Measurements from ENCODE around the gene TRDMT1.
A peak's percentile ranks its signal among the peaks of the same experiment; 100 is the strongest.

TRDMT1 gene

GRCh38 chr10:17227367-17228090 lies 26.1 kb upstream of the TRDMT1 start:
- peaks cover 25% of the 10 kb centered on the region for H3K36me3 ChIP-seq (replicated peaks)
- H3K9me3 ChIP-seq = 0 out of 2 replicates have a peak, but pooled peaks cover 2% of the 10 kb centered on the region
- peak overlapping the region; percentile 81 for H3K4me3 ChIP-seq
- peaks cover 27% of the 10 kb centered on the region for H3K4me1 ChIP-seq
- peak; percentile 42 to 73 for DNase-seq (ENCODE audit: low spot score in 2 of 2)
- H3K27me3 ChIP-seq (ENCODE audit: low read depth) = no peaks in the 10 kb centered on the region
- in situ Hi-C loops (cut with MboI; ENCODE audit: low sequenced_read_pairs) = no loop called here

- Histone ChIP-seq H3K36me3 (replicated peaks) (peaks cover 18% of the 10 kb centered on the region), H3K4me3 (no peak overlapping the region; the same call in 1 of the 2 replicates), H3K27me3 (ENCODE audit: low read depth) (no peaks in the 10 kb centered on the region), H3K4me1 (peaks cover 21% of the 10 kb centered on the region), H3K9me3 (0 out of 2 replicates have a peak, but pooled peaks cover 2% of the 10 kb centered on the region)
- DNase-seq (ENCODE audit: low spot score in 2 of 2) = peak in 1 of 2 experiments; percentile 24
- in situ Hi-C loops (cut with MboI; ENCODE audit: low sequenced_read_pairs) = no loop called here
These were observed 25.4 kb upstream of the TRDMT1 start for GRCh38 chr10:17226891-17227303.

DNA sequence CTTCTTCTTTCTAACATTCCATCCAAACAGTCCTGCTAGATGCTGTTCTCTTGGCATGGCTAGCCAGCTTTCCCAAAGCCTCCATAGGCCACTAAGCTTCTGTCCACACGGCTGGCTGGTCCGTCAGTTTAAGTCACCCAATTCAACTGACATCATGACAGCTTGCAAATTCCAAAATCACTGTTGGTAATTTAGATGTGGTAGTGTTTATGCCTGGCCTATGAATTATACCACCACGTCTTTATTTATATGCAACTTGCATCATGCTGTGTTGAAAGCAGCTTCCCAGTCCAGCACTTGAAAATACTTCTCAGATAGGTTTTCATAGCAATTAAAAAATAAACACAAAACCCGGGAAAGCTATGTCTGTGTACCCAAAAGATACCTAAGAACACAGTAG lies 24.3 kb upstream of the TRDMT1 start:
- peaks cover 10% of the 10 kb centered on the region for H3K4me1 ChIP-seq
- H3K4me3 ChIP-seq = no peak overlapping the region
- DNase-seq (ENCODE audit: low spot score in 2 of 2) = no peak
- H3K9me3 ChIP-seq = no peaks in the 10 kb centered on the region
- H3K27me3 ChIP-seq (ENCODE audit: low read depth) = no peaks in the 10 kb centered on the region
- peaks cover 8% of the 10 kb centered on the region for H3K36me3 ChIP-seq (replicated peaks)
- in situ Hi-C loops (cut with MboI; ENCODE audit: low sequenced_read_pairs) = no loop called here

GRCh38 chr10:17222329-17222728 lies 20.9 kb upstream of the TRDMT1 start:
- in situ Hi-C loops (cut with MboI; ENCODE audit: low sequenced_read_pairs) = no loop called here
- H3K36me3 ChIP-seq (replicated peaks) = no peaks in the 10 kb centered on the region
- H3K9me3 ChIP-seq = no peaks in the 10 kb centered on the region
- no peak overlapping the region for H3K4me3 ChIP-seq
- H3K4me1 ChIP-seq = peaks cover 16% of the 10 kb centered on the region
- H3K27me3 ChIP-seq (ENCODE audit: low read depth) = no peaks in the 10 kb centered on the region
- no peak for DNase-seq (ENCODE audit: low spot score in 2 of 2)

DNA sequence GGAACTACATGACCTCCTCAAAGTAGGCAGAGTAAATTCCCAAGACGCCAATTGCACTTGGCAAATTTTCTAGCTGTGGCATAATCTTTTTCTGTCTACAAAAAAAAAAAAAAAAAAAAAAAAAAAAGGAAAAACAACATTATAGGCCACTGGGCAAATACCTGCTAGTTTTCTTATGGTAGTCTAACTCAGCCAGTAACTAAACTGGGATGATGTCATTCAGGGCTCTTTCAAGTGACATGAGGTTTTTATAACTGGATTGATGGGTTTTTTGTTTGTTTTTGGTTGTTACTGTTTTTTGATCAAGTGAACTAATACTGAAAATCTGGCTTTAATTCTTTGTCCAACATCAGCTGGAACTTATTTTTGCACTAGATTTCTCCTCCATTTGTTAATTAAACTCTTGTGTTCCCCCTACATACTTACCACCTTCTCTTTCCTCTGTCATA lies 19.2 kb upstream of the TRDMT1 start:
- H3K27me3 ChIP-seq (ENCODE audit: low read depth) = no peaks in the 10 kb centered on the region
- DNase-seq (ENCODE audit: low spot score in 2 of 2) = no peak
- no peaks in the 10 kb centered on the region for H3K9me3 ChIP-seq
- in situ Hi-C loops (cut with MboI; ENCODE audit: low sequenced_read_pairs) = no loop called here
- H3K36me3 ChIP-seq (replicated peaks) = no peaks in the 10 kb centered on the region
- H3K4me3 ChIP-seq = no peak overlapping the region
- H3K4me1 ChIP-seq = peaks cover 12% of the 10 kb centered on the region

DNA sequence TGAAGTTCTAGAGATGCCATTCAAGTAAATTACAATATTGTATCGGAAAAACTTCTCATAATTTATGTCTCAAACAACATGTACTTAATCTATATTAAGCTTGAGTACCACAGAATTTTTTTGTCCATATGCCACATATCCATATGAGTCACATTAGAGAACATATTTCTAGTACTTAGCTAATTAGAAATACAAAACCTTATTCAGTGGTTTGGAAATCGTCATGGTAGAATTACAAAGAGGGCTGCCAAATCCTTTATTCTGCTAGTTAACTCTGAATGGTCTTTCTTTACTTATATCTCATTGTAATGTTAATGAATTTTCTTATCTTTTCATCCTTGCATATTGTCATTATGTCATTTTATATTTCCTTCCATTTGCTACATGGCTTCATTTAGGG lies 17.6 kb upstream of the TRDMT1 start:
- Histone ChIP-seq H3K27me3 (ENCODE audit: low read depth) (no peaks in the 10 kb centered on the region), H3K9me3 (no peaks in the 10 kb centered on the region), H3K4me3 (no peak overlapping the region), H3K4me1 (peaks cover 12% of the 10 kb centered on the region), H3K36me3 (replicated peaks) (no peaks in the 10 kb centered on the region)
- peak in 1 of 2 experiments; percentile 90 for DNase-seq (ENCODE audit: low spot score in 2 of 2)
- in situ Hi-C loops (cut with MboI; ENCODE audit: low sequenced_read_pairs) = no loop called here

GRCh38 chr10:17217631-17218232 lies 16.3 kb upstream of the TRDMT1 start:
- Histone ChIP-seq H3K4me3 (no peak overlapping the region), H3K9me3 (no peaks in the 10 kb centered on the region), H3K36me3 (replicated peaks) (no peaks in the 10 kb centered on the region), H3K4me1 (peaks cover 12% of the 10 kb centered on the region), H3K27me3 (ENCODE audit: low read depth) (no peaks in the 10 kb centered on the region)
- no peak for DNase-seq (ENCODE audit: low spot score in 2 of 2)
- in situ Hi-C loops (cut with MboI; ENCODE audit: low sequenced_read_pairs) = no loop called here

- no peaks in the 10 kb centered on the region for H3K36me3 ChIP-seq (replicated peaks)
- no peaks in the 10 kb centered on the region for H3K9me3 ChIP-seq
- peaks cover 12% of the 10 kb centered on the region for H3K4me1 ChIP-seq
- no peaks in the 10 kb centered on the region for H3K27me3 ChIP-seq (ENCODE audit: low read depth)
- no peak for DNase-seq (ENCODE audit: low spot score in 2 of 2)
- H3K4me3 ChIP-seq = no peak overlapping the region
- in situ Hi-C loops (cut with MboI; ENCODE audit: low sequenced_read_pairs) = no loop called here
These were observed 15.5 kb upstream of the TRDMT1 start for GRCh38 chr10:17216901-17217395.

DNA sequence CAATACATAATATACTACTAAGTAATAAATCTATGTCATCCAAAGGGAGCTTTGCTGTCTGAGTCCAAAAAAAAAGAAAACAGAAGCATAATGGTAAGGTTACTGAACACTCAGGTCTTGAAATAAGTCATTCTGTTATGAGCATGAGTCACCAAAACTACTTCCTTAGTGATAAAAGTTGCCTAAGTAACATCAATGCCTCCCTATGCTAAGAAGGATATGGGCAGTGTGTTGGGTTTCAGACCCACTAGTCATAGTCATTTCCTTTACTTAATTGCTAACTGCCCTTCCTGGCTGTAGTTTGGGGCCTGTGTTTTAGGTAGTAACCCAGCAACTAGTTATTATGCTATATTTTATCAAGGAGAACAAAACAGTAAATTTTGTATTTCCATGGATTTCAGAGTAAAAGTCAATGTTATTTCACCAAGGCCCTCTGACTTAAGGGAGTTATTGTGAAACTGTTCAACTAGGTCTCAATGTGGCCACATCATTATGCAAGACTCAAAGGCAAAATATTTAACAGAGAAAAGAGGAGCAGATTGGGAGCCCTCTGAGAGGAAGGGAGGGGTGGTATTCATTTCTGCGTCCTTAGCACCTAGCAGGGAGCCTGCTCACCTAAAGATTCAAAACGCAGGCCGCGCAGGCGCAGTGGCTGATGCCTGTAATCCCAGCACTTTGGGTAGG lies 14.9 kb upstream of the TRDMT1 start:
- no peak overlapping the region for H3K4me3 ChIP-seq
- no peak for DNase-seq (ENCODE audit: low spot score in 2 of 2)

GRCh38 chr10:17215782-17216122 lies 14.3 kb upstream of the TRDMT1 start:
- Histone ChIP-seq H3K4me3 (no peak overlapping the region), H3K36me3 (replicated peaks) (no peaks in the 10 kb centered on the region), H3K4me1 (peaks cover 12% of the 10 kb centered on the region), H3K9me3 (no peaks in the 10 kb centered on the region), H3K27me3 (ENCODE audit: low read depth) (no peaks in the 10 kb centered on the region)
- no peak for DNase-seq (ENCODE audit: low spot score in 2 of 2)
- in situ Hi-C loops (cut with MboI; ENCODE audit: low sequenced_read_pairs) = no loop called here

More for the DNA sequence above, 14.9 kb upstream of the TRDMT1 start:
- Histone ChIP-seq H3K4me1 (peaks cover 12% of the 10 kb centered on the region), H3K36me3 (replicated peaks) (no peaks in the 10 kb centered on the region), H3K9me3 (no peaks in the 10 kb centered on the region), H3K27me3 (ENCODE audit: low read depth) (no peaks in the 10 kb centered on the region)
- in situ Hi-C loops (cut with MboI; ENCODE audit: low sequenced_read_pairs) = no loop called here

GRCh38 chr10:17214971-17215781 lies 13.7 kb upstream of the TRDMT1 start:
- no peaks in the 10 kb centered on the region for H3K9me3 ChIP-seq
- no peak for DNase-seq (ENCODE audit: low spot score in 2 of 2)
- no peaks in the 10 kb centered on the region for H3K27me3 ChIP-seq (ENCODE audit: low read depth)
- H3K4me1 ChIP-seq = peaks cover 12% of the 10 kb centered on the region
- in situ Hi-C loops (cut with MboI; ENCODE audit: low sequenced_read_pairs) = no loop called here
- no peak overlapping the region for H3K4me3 ChIP-seq
- H3K36me3 ChIP-seq (replicated peaks) = no peaks in the 10 kb centered on the region

- Histone ChIP-seq H3K4me1 (peaks cover 8% of the 10 kb centered on the region), H3K4me3 (no peak overlapping the region), H3K36me3 (replicated peaks) (no peaks in the 10 kb centered on the region), H3K27me3 (ENCODE audit: low read depth) (no peaks in the 10 kb centered on the region), H3K9me3 (no peaks in the 10 kb centered on the region)
- DNase-seq (ENCODE audit: low spot score in 2 of 2) = no peak
- in situ Hi-C loops (cut with MboI; ENCODE audit: low sequenced_read_pairs) = no loop called here
These were observed 13.1 kb upstream of the TRDMT1 start for GRCh38 chr10:17214526-17214925.

DNA sequence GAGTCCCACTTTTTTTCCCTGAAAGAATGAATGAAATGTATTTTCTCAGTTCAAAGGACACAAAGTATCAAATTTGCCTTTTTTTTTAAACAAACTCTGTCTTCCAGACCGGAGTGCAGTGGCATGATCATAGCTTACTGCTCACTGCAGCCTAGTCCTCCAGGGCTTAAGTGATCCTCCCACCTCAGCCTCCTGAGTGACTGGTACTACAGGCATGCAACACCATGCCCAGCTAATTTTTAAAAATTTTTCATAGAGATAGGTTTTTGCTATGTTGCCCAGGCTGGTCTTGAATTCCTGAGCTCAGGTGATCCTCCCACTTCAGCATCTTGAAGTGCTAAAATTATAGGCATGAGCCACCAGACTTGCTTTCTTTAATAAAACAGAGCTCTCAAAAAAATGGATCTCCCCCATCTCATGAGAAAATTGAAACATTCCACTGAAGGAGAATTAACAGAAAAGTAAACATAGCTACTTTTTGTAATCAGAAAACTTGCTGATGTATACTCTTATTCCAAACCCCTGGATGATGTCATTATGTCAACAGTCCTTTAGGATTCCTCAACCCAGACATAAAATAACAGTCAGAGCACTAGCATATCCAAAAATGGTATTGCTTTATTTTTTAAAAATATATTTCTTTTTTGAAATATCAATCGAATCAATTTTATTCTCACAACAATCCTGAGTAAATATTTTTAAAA lies 12.3 kb upstream of the TRDMT1 start:
- Histone ChIP-seq H3K36me3 (replicated peaks) (no peaks in the 10 kb centered on the region), H3K4me1 (peaks cover 4% of the 10 kb centered on the region), H3K4me3 (no peak overlapping the region), H3K27me3 (ENCODE audit: low read depth) (no peaks in the 10 kb centered on the region), H3K9me3 (no peaks in the 10 kb centered on the region)
- in situ Hi-C loops (cut with MboI; ENCODE audit: low sequenced_read_pairs) = no loop called here
- DNase-seq (ENCODE audit: low spot score in 2 of 2) = no peak

Measured in HAP-1 (cell line).